ENCODE measurements around the gene MAP3K4. TPM values are rescaled to one million over a fixed set of nuclear protein-coding genes. Genes with fewer than 3 reads are reported as not detected.

The MAP3K4 gene
- total RNA-seq, 1 experiment from 2014 or later: 27.9 TPM

DNA sequence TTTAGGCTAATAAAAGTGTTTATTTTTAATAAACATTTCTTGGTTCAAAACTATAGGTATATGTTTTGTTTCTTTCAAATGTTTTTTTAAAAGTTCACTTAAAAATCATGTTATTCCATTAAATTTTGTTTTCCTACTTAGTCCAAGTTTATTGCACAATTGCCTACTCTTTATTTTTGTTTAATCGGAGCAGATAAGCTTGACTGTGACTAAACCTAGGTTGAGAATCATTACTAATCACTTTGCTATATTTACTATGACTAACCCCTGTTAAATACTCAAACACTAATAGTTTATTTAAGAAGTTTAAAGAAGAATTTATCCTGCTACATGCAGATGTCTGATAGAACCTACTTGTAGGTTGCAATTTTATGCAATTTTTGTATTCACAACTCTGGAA, 18.8 kb downstream of the MAP3K4 start:
- Histone ChIP-seq H3K9ac (ENCODE audit: low read length) (peak overlapping the region; percentile 20; the same call in 1 of the 2 replicates), H3K9me3 (ENCODE audit: low read length) (no peaks in the 10 kb centered on the region), H3K27me3 (ENCODE audit: low read length) (no peaks in the 10 kb centered on the region), H3K27ac (ENCODE audit: low read length) (peak overlapping the region; percentile 60), H3K36me3 (ENCODE audit: low read depth, low read length) (no peaks in the 10 kb centered on the region), H3K4me2 (ENCODE audit: low read length) (peak overlapping the region; percentile 62), H2AFZ (ENCODE audit: low read length) (no peak overlapping the region), H3K9me2 (replicated peaks; ENCODE audit: low read length) (no peaks in the 10 kb centered on the region), H3F3A (ENCODE audit: low read length, unreplicated experiment) (no peaks in the 10 kb centered on the region), H4K20me1 (ENCODE audit: low read length) (peaks cover 8% of the 10 kb centered on the region; the same call in 1 of the 2 replicates), H3K4me1 (ENCODE audit: insufficient read depth, low read length) (peaks cover 31% of the 10 kb centered on the region), H3K79me2 (ENCODE audit: low read length) (peaks cover 97% of the 10 kb centered on the region), H3K4me3 (ENCODE audit: low read length) (peak overlapping the region; percentile 24; the same call in 1 of the 2 replicates)
- intact Hi-C loops (cut with micrococcal nuclease): loop anchor here (1.0 kb wide), 1 partner anchor 79 kb away; no protein-coding TSS in a partner anchor
- ChIA-PET POLR2A (ENCODE audit: unreplicated experiment) (no interaction called here), CTCF (no interaction called here)
- ATAC-seq: peak; percentile 92
- peak; percentile 65 for DNase-seq
- TF ChIP-seq EZH2 (IDR thresholded peaks at IDR 0.05; ENCODE audit: low read length, unreplicated experiment) (no peak), CTCF (conservative IDR thresholded peaks at IDR 0.05; ENCODE audit: low read depth, low read length) (no peak), EZH2phosphoT487 (IDR thresholded peaks at IDR 0.05; ENCODE audit: borderline replicate concordance, low read length) (no peak)
- no TSS peak for BruUV-seq (replicated peaks)

DNA sequence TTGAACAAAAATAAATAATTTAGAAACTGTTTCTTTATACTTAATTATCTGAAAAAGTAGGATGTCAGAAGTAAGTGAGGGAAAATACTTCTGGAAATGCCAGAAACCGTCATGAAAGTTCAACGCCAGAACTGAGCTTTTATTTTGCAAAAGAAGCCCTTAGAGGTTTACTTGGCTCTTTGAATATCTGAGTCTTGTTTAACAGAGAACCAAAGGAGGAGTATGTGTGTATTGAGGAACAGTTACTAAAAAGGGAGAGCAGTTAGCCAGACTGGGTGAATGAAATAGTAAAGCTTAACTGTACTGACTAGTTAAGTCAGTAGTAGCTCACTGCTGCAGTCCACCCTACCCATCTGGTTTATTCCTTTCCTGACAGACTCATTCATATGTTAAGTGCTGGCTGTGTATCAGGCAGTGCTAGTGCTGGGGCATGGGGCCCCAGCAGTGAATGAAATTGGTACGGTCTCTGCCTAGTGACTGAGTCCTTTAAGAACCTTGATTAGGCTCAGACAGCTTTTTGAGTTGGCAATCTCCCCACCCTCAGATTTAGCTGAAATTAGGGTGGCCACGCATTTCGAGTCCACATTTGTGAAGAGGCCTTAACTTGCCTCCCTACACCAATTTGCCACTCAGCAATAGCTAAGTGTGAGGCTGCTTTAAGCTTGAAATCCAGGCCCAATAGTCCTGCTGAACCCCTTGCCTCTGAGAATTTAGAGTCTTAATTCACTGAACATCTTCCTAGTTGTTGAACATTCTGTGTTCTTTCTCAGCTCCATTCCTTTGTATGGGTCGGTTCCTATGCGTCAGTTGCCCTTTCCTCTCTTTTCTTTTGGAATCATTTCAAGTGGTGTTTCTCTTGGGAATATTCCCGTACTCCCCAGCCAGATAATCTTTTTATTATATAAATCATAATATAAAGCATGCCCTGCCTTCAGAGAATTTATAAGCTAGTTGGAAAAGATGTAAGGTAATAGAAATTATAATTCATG, 20.2 kb downstream of the MAP3K4 start:
- no TSS peak for BruUV-seq (replicated peaks)
- no peaks in the 10 kb centered on the region for H3K9me3 ChIP-seq (ENCODE audit: low read length)
- DNase-seq: no peak
- peaks cover 8% of the 10 kb centered on the region; the same call in 1 of the 2 replicates for H4K20me1 ChIP-seq (ENCODE audit: low read length)
- ATAC-seq: no peak
- peaks cover 97% of the 10 kb centered on the region for H3K79me2 ChIP-seq (ENCODE audit: low read length)
- no peak overlapping the region for H3K9ac ChIP-seq (ENCODE audit: low read length)
- peak overlapping the region; percentile 11; the same call in 1 of the 2 replicates for H3K27ac ChIP-seq (ENCODE audit: low read length)
- H3K4me2 ChIP-seq (ENCODE audit: low read length): peak overlapping the region; percentile 22
- POLR2A ChIA-PET (ENCODE audit: unreplicated experiment): no interaction called here
- no peaks in the 10 kb centered on the region for H3K36me3 ChIP-seq (ENCODE audit: low read depth, low read length)
- no peaks in the 10 kb centered on the region for H3K27me3 ChIP-seq (ENCODE audit: low read length)
- H2AFZ ChIP-seq (ENCODE audit: low read length): no peak overlapping the region
- no peak overlapping the region for H3K4me3 ChIP-seq (ENCODE audit: low read length)
- CTCF ChIA-PET: no interaction called here
- no peaks in the 10 kb centered on the region for H3F3A ChIP-seq (ENCODE audit: low read length, unreplicated experiment)
- intact Hi-C loops (cut with micrococcal nuclease): no loop called here
- no peak for TF ChIP-seq EZH2phosphoT487 (IDR thresholded peaks at IDR 0.05; ENCODE audit: borderline replicate concordance, low read length)
- no peaks in the 10 kb centered on the region for H3K9me2 ChIP-seq (replicated peaks; ENCODE audit: low read length)
- H3K4me1 ChIP-seq (ENCODE audit: insufficient read depth, low read length): peaks cover 31% of the 10 kb centered on the region

DNA sequence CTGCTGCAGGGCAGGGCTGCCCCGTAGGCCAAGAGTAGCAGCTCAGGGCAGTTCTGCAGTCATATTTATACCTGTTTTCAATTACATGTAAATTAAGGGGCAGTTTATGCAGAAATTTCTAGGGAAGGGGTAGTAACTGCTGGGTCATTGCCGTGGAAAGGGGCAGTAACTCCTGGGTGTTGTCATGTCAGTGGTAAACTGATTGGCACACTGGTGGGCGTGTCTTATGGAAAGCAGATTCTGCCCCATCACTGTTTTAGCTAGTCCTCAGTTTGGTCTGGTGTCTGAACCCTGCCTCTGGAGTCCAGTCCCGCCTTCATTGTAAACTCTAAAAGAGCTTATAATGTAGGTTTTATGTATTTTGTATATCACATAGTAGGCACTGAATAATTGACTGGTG, 22.1 kb downstream of the MAP3K4 start:
- Histone ChIP-seq H3K27me3 (ENCODE audit: low read length) (no peaks in the 10 kb centered on the region), H3K4me2 (ENCODE audit: low read length) (no peak overlapping the region), H3K79me2 (ENCODE audit: low read length) (peaks cover 97% of the 10 kb centered on the region), H3K36me3 (ENCODE audit: low read depth, low read length) (no peaks in the 10 kb centered on the region), H3K9me2 (replicated peaks; ENCODE audit: low read length) (no peaks in the 10 kb centered on the region), H3K4me3 (ENCODE audit: low read length) (no peak overlapping the region), H3K9ac (ENCODE audit: low read length) (no peak overlapping the region), H3K4me1 (ENCODE audit: insufficient read depth, low read length) (peaks cover 31% of the 10 kb centered on the region), H3K9me3 (ENCODE audit: low read length) (no peaks in the 10 kb centered on the region), H3K27ac (ENCODE audit: low read length) (no peak overlapping the region), H3F3A (ENCODE audit: low read length, unreplicated experiment) (no peaks in the 10 kb centered on the region), H2AFZ (ENCODE audit: low read length) (no peak overlapping the region), H4K20me1 (ENCODE audit: low read length) (peaks cover 8% of the 10 kb centered on the region; the same call in 1 of the 2 replicates)
- TF ChIP-seq CTCF (conservative IDR thresholded peaks at IDR 0.05; ENCODE audit: low read depth, low read length) (no peak), EZH2phosphoT487 (IDR thresholded peaks at IDR 0.05; ENCODE audit: borderline replicate concordance, low read length) (no peak), EZH2 (IDR thresholded peaks at IDR 0.05; ENCODE audit: low read length, unreplicated experiment) (no peak)
- DNase-seq (no peak), ATAC-seq (no peak)
- ChIA-PET POLR2A (ENCODE audit: unreplicated experiment) (no interaction called here), CTCF (no interaction called here)
- BruUV-seq (replicated peaks): no TSS peak
- intact Hi-C loops (cut with micrococcal nuclease): no loop called here
